Stimulated activated CD8-positive, alpha-beta memory T cell treated with anti-CD3 and anti-CD28 coated beads, Interleukin-15, amount 100 ng/mL, for 4 hours (primary cell): ENCODE data around the gene PYGL.

Experiments
- DNase-seq, 2 donors: peaks; one replicate each; pipeline ENCODE4 v3.0.0-alpha.2; 2020; ENCODE audit warnings: low read depth in 2 of 2

PYGL gene

GRCh38 chr14:50875359-50876070, 68.8 kb downstream of the PYGL start:
- peak in 1 of 2 donors; percentile 4 for DNase-seq

- no peak for DNase-seq
Measured at GRCh38 chr14:50874757-50875156, 69.5 kb downstream of the PYGL start.

- DNase-seq: no peak
Measured at GRCh38 chr14:50871914-50872732, 72.2 kb downstream of the PYGL start, which contains the start of gene ABHD12B. TSS of gene ABHD12B (plus strand) at chr14:50872053. CDS start at chr14:50872175, 122 bp downstream.

GRCh38 chr14:50871228-50871627, 73.1 kb downstream of the PYGL start:
- DNase-seq: no peak

- no peak for DNase-seq
Measured at GRCh38 chr14:50865391-50866076, 78.7 kb downstream of the PYGL start.

GRCh38 chr14:50864946-50865345, 79.3 kb downstream of the PYGL start:
- DNase-seq: no peak

GRCh38 chr14:50864237-50864636, 80.0 kb downstream of the PYGL start:
- no peak for DNase-seq

GRCh38 chr14:50862036-50862570, 82.2 kb downstream of the PYGL start:
- DNase-seq: no peak

GRCh38 chr14:50860478-50861086, 83.7 kb downstream of the PYGL start:
- DNase-seq: peak; percentile 57 to 79

GRCh38 chr14:50859296-50859624, 85.0 kb downstream of the PYGL start:
- DNase-seq: no peak

- no peak for DNase-seq
Measured at GRCh38 chr14:50856660-50857059, 87.6 kb downstream of the PYGL start.

- no peak for DNase-seq
Measured at GRCh38 chr14:50855558-50855957, 88.7 kb downstream of the PYGL start.
